Limb (tissue), 2 donors: Measurements from ENCODE around the gene GTPBP1.
A peak's percentile ranks its signal among the peaks of the same experiment; 100 is the strongest.

Experiments used
- DNase-seq, 2 donors: peaks; one replicate each; pipeline ENCODE4 v3.0.0-alpha.2; 2016; ENCODE audit errors: extremely low spot score in 2 of 2

The GTPBP1 gene

GRCh38 chr22:38724926-38725571 is 19.3 kb downstream of the GTPBP1 start:
- no peak for DNase-seq

- no peak for DNase-seq
These were observed 20.3 kb downstream of the GTPBP1 start for GRCh38 chr22:38725900-38726655.

GRCh38 chr22:38727123-38727522 is 21.4 kb downstream of the GTPBP1 start:
- no peak for DNase-seq

- DNase-seq: no peak
These were observed 22.0 kb downstream of the GTPBP1 start for GRCh38 chr22:38727530-38728451.

GRCh38 chr22:38728871-38729796 is 23.4 kb downstream of the GTPBP1 start:
- DNase-seq: no peak

- no peak for DNase-seq
These were observed 24.2 kb downstream of the GTPBP1 start for GRCh38 chr22:38729946-38730345.

- no peak for DNase-seq
These were observed 24.7 kb downstream of the GTPBP1 start for GRCh38 chr22:38730411-38730871.

GRCh38 chr22:38731703-38732161 is 26.0 kb downstream of the GTPBP1 start:
- DNase-seq: no peak

- no peak for DNase-seq
These were observed 26.6 kb downstream of the GTPBP1 start for GRCh38 chr22:38732251-38732815.

- DNase-seq: peak in 1 of 2 donors; percentile 71
These were observed 27.6 kb downstream of the GTPBP1 start for GRCh38 chr22:38733329-38733723.

- no peak for DNase-seq
These were observed 28.1 kb downstream of the GTPBP1 start for GRCh38 chr22:38733724-38734381.

GRCh38 chr22:38734421-38735100 is 28.8 kb downstream of the GTPBP1 start:
- DNase-seq: no peak

GRCh38 chr22:38735126-38735464 is 29.4 kb downstream of the GTPBP1 start:
- DNase-seq: no peak

GRCh38 chr22:38735465-38736256 is 29.9 kb downstream of the GTPBP1 start:
- no peak for DNase-seq

- DNase-seq: no peak
These were observed 30.5 kb downstream of the GTPBP1 start for GRCh38 chr22:38736257-38736570.

GRCh38 chr22:38737302-38738060 is 31.7 kb downstream of the GTPBP1 start:
- DNase-seq: no peak

- DNase-seq: no peak
These were observed 32.8 kb downstream of the GTPBP1 start for GRCh38 chr22:38738475-38739070.
